Hepatocyte (in vitro differentiated cells): ENCODE results near the gene LRRFIP1.

Experiments
- CTCF ChIP-seq: fragments of 200-600 bp; sonication (generic); IDR thresholded peaks from 2 replicates; pipeline ENCODE4 v1.5.1; 2016; ENCODE audit warnings: antibody characterized with exemption, mild to moderate bottlenecking; ENCODE audit not compliant: poor library complexity
- EZH2 ChIP-seq: fragments of 200-600 bp; sonication (generic); IDR thresholded peaks from 2 replicates; pipeline ENCODE4 v1.6.1; 2016; ENCODE audit warnings: antibody characterized with exemption, mild to moderate bottlenecking, borderline replicate concordance

GRCh38 chr2:237701033-237701858 lies 73.9 kb downstream of the LRRFIP1 start:
- no peak for TF ChIP-seq CTCF
- TF ChIP-seq EZH2: no peak
